ENCODE measurements around the gene BCAT1. TPM values are rescaled to one million over a fixed set of nuclear protein-coding genes. Genes with fewer than 3 reads are reported as not detected.

The BCAT1 gene
- total and polyA plus RNA-seq, 2 donors (not counting 3 experiments of a cell fraction or from before 2014, with no cell fraction given): 21.6 to 267 TPM

DNA sequence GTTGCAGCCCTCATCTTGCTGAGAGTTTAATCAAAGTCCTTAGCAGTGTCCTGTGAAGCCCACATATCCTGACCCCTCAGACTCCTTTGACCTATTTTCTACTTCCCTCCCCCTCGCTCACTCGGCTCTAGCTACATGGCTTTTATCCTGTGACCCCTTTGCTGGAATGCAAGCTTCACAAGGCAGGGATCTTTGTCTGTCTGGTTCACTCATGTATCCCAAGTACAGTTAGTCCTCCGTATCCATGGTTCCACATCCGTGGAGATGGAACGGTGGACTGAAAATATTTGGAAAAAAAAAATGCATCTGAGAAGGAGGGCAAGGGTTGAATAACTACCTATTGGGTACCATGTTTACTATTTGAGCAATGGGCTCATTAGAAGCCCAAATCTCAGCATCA is 173.8 kb downstream of the BCAT1 start:
- Histone ChIP-seq H3K4me2 (ENCODE audit: insufficient read depth, low read length) (no peak overlapping the region), H3K27ac (ENCODE audit: insufficient read depth, low read depth, low read length) (no peak overlapping the region), H3K9ac (replicated peaks; ENCODE audit: extremely low read depth, insufficient read depth, low read length) (no peak overlapping the region), H3K27me3 (ENCODE audit: control insufficient read depth in 2 of 2, insufficient read depth in 2 of 2, low read length in 2 of 2) (peaks cover 0 to 1% of the 10 kb centered on the region in 2 experiments), H3K36me3 (ENCODE audit: control insufficient read depth in 2 of 2, extremely low read depth in 1 of 2, insufficient read depth in 2 of 2, low read length in 2 of 2) (no peaks in the 10 kb centered on the region), H3K4me1 (ENCODE audit: control insufficient read depth, extremely low read depth, insufficient read depth, low read length) (no peaks in the 10 kb centered on the region), H4K20me1 (replicated peaks; ENCODE audit: control insufficient read depth, extremely low read depth, insufficient read depth, low read length) (no peaks in the 10 kb centered on the region), H3K79me2 (ENCODE audit: control insufficient read depth, insufficient read depth, low read length) (no peaks in the 10 kb centered on the region), H2AFZ (ENCODE audit: low read depth, low read length) (no peak overlapping the region), H3K9me1 (replicated peaks; ENCODE audit: control insufficient read depth, extremely low read depth, insufficient read depth, low read length) (no peaks in the 10 kb centered on the region), H3K4me3 (replicated peaks in 1 of 3; ENCODE audit: insufficient read depth in 1 of 3, low read depth in 1 of 3, low read length in 3 of 3) (no peak overlapping the region), H3K9me3 (replicated peaks; ENCODE audit: control insufficient read depth, insufficient read depth, low read length) (no peaks in the 10 kb centered on the region)
- dilution Hi-C loops (cut with MboI; ENCODE audit: extremely low pct_ligation_motif_present, low sequenced_read_pairs) (no loop called here), intact Hi-C loops (cut with micrococcal nuclease) (loop anchor here (5.0 kb wide), 1 partner anchor 763 kb away; no protein-coding TSS in a partner anchor)
- DNase-seq (ENCODE audit: low read depth, low spot score) (no peak), FAIRE-seq (no peak)
- POLR2A ChIA-PET: no interaction called here
- TF ChIP-seq EZH2 (IDR thresholded peaks at IDR 0.05; ENCODE audit: borderline replicate concordance, low read depth, low read length, severe bottlenecking): no peak
- CTCF ChIA-PET: no interaction called here
- no TSS peak for BruUV-seq (replicated peaks)

DNA sequence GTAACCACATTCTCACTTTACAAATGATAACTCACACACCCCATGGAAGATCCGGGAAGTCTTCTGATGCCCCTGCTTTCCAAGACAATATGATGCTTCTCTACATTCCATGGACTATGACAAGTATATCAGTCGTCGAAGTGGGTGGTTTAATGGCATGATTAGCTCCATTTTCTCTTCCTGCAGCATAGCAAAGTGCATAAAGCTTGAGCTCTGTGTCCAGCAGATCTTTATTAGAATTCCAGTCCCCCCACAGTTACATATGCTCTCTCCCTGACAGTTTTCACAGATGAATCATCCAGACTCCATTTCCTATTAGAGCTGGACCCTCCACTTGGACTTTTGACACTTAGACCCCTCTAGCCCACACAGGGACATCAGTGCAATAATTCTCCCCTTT is 174.9 kb downstream of the BCAT1 start:
- H3K79me2 ChIP-seq (ENCODE audit: control insufficient read depth, insufficient read depth, low read length): no peaks in the 10 kb centered on the region
- dilution Hi-C loops (cut with MboI; ENCODE audit: extremely low pct_ligation_motif_present, low sequenced_read_pairs): no loop called here
- intact Hi-C loops (cut with micrococcal nuclease): no loop called here
- no peak overlapping the region for H3K4me2 ChIP-seq (ENCODE audit: insufficient read depth, low read length)
- H4K20me1 ChIP-seq (replicated peaks; ENCODE audit: control insufficient read depth, extremely low read depth, insufficient read depth, low read length): no peaks in the 10 kb centered on the region
- DNase-seq (ENCODE audit: low read depth, low spot score): no peak
- H2AFZ ChIP-seq (ENCODE audit: low read depth, low read length): no peak overlapping the region
- no peaks in the 10 kb centered on the region for H3K9me1 ChIP-seq (replicated peaks; ENCODE audit: control insufficient read depth, extremely low read depth, insufficient read depth, low read length)
- no peak overlapping the region for H3K4me3 ChIP-seq (replicated peaks in 1 of 3; ENCODE audit: insufficient read depth in 1 of 3, low read depth in 1 of 3, low read length in 3 of 3)
- FAIRE-seq: no peak
- H3K9me3 ChIP-seq (replicated peaks; ENCODE audit: control insufficient read depth, insufficient read depth, low read length): no peaks in the 10 kb centered on the region
- peaks cover 0 to 1% of the 10 kb centered on the region in 2 experiments for H3K27me3 ChIP-seq (ENCODE audit: control insufficient read depth in 2 of 2, insufficient read depth in 2 of 2, low read length in 2 of 2)
- no peaks in the 10 kb centered on the region for H3K36me3 ChIP-seq (ENCODE audit: control insufficient read depth in 2 of 2, extremely low read depth in 1 of 2, insufficient read depth in 2 of 2, low read length in 2 of 2)
- H3K4me1 ChIP-seq (ENCODE audit: control insufficient read depth, extremely low read depth, insufficient read depth, low read length): no peaks in the 10 kb centered on the region
- ChIA-PET POLR2A (no interaction called here), CTCF (no interaction called here)
- no peak overlapping the region for H3K9ac ChIP-seq (replicated peaks; ENCODE audit: extremely low read depth, insufficient read depth, low read length)
- TF ChIP-seq, protein P1, sequence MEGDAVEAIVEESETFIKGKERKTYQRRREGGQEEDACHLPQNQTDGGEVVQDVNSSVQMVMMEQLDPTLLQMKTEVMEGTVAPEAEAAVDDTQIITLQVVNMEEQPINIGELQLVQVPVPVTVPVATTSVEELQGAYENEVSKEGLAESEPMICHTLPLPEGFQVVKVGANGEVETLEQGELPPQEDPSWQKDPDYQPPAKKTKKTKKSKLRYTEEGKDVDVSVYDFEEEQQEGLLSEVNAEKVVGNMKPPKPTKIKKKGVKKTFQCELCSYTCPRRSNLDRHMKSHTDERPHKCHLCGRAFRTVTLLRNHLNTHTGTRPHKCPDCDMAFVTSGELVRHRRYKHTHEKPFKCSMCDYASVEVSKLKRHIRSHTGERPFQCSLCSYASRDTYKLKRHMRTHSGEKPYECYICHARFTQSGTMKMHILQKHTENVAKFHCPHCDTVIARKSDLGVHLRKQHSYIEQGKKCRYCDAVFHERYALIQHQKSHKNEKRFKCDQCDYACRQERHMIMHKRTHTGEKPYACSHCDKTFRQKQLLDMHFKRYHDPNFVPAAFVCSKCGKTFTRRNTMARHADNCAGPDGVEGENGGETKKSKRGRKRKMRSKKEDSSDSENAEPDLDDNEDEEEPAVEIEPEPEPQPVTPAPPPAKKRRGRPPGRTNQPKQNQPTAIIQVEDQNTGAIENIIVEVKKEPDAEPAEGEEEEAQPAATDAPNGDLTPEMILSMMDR (IDR thresholded peaks at IDR 0.05; ENCODE audit: extremely low read depth in 1 of 2, insufficient read depth in 1 of 2, low read depth in 1 of 2, low read length in 2 of 2): no peak
- TF ChIP-seq FOS (IDR thresholded peaks at IDR 0.05; ENCODE audit: borderline replicate concordance, insufficient read depth, low read length): no peak
- no peak for TF ChIP-seq MYC (IDR thresholded peaks at IDR 0.05; ENCODE audit: low read depth, low read length)
- no peak for TF ChIP-seq GATA2 (IDR thresholded peaks at IDR 0.05; ENCODE audit: insufficient read depth, insufficient read length, low read depth, low read length)
- BruUV-seq (replicated peaks): no TSS peak
- no peak overlapping the region for H3K27ac ChIP-seq (ENCODE audit: insufficient read depth, low read depth, low read length)
